ENCODE measurements around the gene EML2.

EML2 gene

GRCh38 chr19:45613926-45614725 is 25.1 kb downstream of the EML2 start:
- peak; percentile 90 for DNase-seq

- no peak for DNase-seq
These were observed 30.2 kb downstream of the EML2 start for GRCh38 chr19:45608948-45609347.

GRCh38 chr19:45607071-45608029 is 31.8 kb downstream of the EML2 start:
- DNase-seq, result peak; percentile 51

GRCh38 chr19:45601524-45602374 is 37.4 kb downstream of the EML2 start, which contains the start of gene GPR4:
Gene GPR4, minus strand, starts transcription at chr19:45602212. Its CDS starts 10,346 bp downstream, at chr19:45591866.
- no peak for DNase-seq

GRCh38 chr19:45601115-45601514 is 38.1 kb downstream of the EML2 start:
- DNase-seq, result no peak

GRCh38 chr19:45600340-45600885 is 38.8 kb downstream of the EML2 start:
- DNase-seq, result no peak

- no peak for DNase-seq
These were observed 39.9 kb downstream of the EML2 start for GRCh38 chr19:45599286-45599685.

GRCh38 chr19:45598267-45599001 is 40.8 kb downstream of the EML2 start:
- no peak for DNase-seq

GRCh38 chr19:45597425-45598111 is 41.6 kb downstream of the EML2 start:
- DNase-seq, result no peak

- no peak for DNase-seq
These were observed 43.4 kb downstream of the EML2 start for GRCh38 chr19:45595814-45596213.

GRCh38 chr19:45593520-45593919 is 45.7 kb downstream of the EML2 start:
- no peak for DNase-seq

GRCh38 chr19:45592366-45592765 is 46.8 kb downstream of the EML2 start:
- no peak for DNase-seq

GRCh38 chr19:45591638-45592005 is 47.6 kb downstream of the EML2 start:
- DNase-seq, result no peak

GRCh38 chr19:45591004-45591637 is 48.1 kb downstream of the EML2 start:
- peak; percentile 59 for DNase-seq

GRCh38 chr19:45590300-45591003 is 48.7 kb downstream of the EML2 start:
- no peak for DNase-seq

GRCh38 chr19:45589768-45590167 is 49.4 kb downstream of the EML2 start:
- DNase-seq, result no peak

- no peak for DNase-seq
These were observed 51.3 kb downstream of the EML2 start for GRCh38 chr19:45587873-45588272.

- no peak for DNase-seq
These were observed 54.0 kb downstream of the EML2 start for GRCh38 chr19:45585158-45585577.

- DNase-seq, result peak; percentile 99
These were observed 54.7 kb downstream of the EML2 start, which contains the start of gene OPA3 for GRCh38 chr19:45584332-45585157. Gene OPA3, minus strand, starts transcription at chr19:45584802. Its CDS starts 38 bp downstream, at chr19:45584764.

Data from activated CD4-positive, alpha-beta T cell treated with anti-CD3 and anti-CD28 coated beads, Interleukin-2, Interleukin-6, amounts not matched to agents 100 ng/mL and 50 ng/mL, durations not matched to agents 16 hours and 8 hours (primary cell).